DMS 273 treated with DMSO at 0.1 percent for 48 hours (cell line): ENCODE measurements around the gene IRF6.

Source experiments
- DNase-seq: peaks from one replicate; lab custom pipeline; 2025; lab: John Stamatoyannopoulos, UW

IRF6 gene

GRCh38 chr1:209790286-209791193 is 15.4 kb downstream of the IRF6 start:
- DNase-seq: no peak

- no peak for DNase-seq
These were observed 16.7 kb downstream of the IRF6 start for GRCh38 chr1:209789245-209789644.

- DNase-seq: no peak
These were observed 18.4 kb downstream of the IRF6 start for GRCh38 chr1:209787551-209787950.

- no peak for DNase-seq
These were observed 19.8 kb downstream of the IRF6 start for GRCh38 chr1:209786146-209786545.

- DNase-seq: no peak
These were observed 20.4 kb downstream of the IRF6 start for GRCh38 chr1:209785592-209785991.

GRCh38 chr1:209784265-209785169 is 21.4 kb downstream of the IRF6 start, which contains the start of gene C1orf74:
C1orf74 (minus strand) TSS chr1:209784559; CDS start chr1:209783634, 925 bp downstream.
- DNase-seq: peak; percentile 96

- peak; percentile 56 for DNase-seq
These were observed 22.6 kb downstream of the IRF6 start for GRCh38 chr1:209783386-209783785.

GRCh38 chr1:209780268-209780667 is 25.7 kb downstream of the IRF6 start:
- DNase-seq: no peak

GRCh38 chr1:209778102-209778501 is 27.8 kb downstream of the IRF6 start:
- DNase-seq: no peak

- no peak for DNase-seq
These were observed 28.4 kb downstream of the IRF6 start for GRCh38 chr1:209777587-209777986.

GRCh38 chr1:209775678-209776077 is 30.3 kb downstream of the IRF6 start:
- no peak for DNase-seq

GRCh38 chr1:209774592-209774991 is 31.4 kb downstream of the IRF6 start:
- DNase-seq: no peak

- no peak for DNase-seq
These were observed 33.8 kb downstream of the IRF6 start for GRCh38 chr1:209772126-209772525.

- DNase-seq: no peak
These were observed 35.1 kb downstream of the IRF6 start for GRCh38 chr1:209770636-209771415.

- DNase-seq: no peak
These were observed 36.0 kb downstream of the IRF6 start for GRCh38 chr1:209769971-209770370.

GRCh38 chr1:209769171-209769904 is 36.6 kb downstream of the IRF6 start:
- no peak for DNase-seq

- DNase-seq: no peak
These were observed 37.6 kb downstream of the IRF6 start for GRCh38 chr1:209768354-209768774.

- DNase-seq: no peak
These were observed 38.2 kb downstream of the IRF6 start for GRCh38 chr1:209767706-209768105.

GRCh38 chr1:209767096-209767495 is 38.8 kb downstream of the IRF6 start:
- DNase-seq: no peak

- DNase-seq: no peak
These were observed 39.9 kb downstream of the IRF6 start for GRCh38 chr1:209766051-209766450.

- DNase-seq: no peak
These were observed 44.8 kb downstream of the IRF6 start for GRCh38 chr1:209761011-209761635.
